Astrocyte of the cerebellum (primary cell): Measurements from ENCODE around the gene ACTR6.

Experiments
- DNase-seq: peaks from one replicate; pipeline ENCODE4 v3.0.0-alpha.2; 2011; ENCODE audit warnings: low read depth
- H3K4me3 ChIP-seq: 2 replicates; pipeline ENCODE4 v1.5.1; 2011; ENCODE audit warnings: mild to moderate bottlenecking, low read depth, low read length, moderate library complexity
- CTCF ChIP-seq: IDR thresholded peaks from 2 replicates; pipeline ENCODE4 v1.5.1; 2012; ENCODE audit warnings: low read length, low read depth, moderate library complexity, mild to moderate bottlenecking; ENCODE audit errors: missing control alignments
- in situ Hi-C: cut with HindIII; loops from 2 replicates; pipeline ENCODE4 v1.10.0; 2017; ENCODE audit warnings: low sequenced_read_pairs

The ACTR6 gene

DNA sequence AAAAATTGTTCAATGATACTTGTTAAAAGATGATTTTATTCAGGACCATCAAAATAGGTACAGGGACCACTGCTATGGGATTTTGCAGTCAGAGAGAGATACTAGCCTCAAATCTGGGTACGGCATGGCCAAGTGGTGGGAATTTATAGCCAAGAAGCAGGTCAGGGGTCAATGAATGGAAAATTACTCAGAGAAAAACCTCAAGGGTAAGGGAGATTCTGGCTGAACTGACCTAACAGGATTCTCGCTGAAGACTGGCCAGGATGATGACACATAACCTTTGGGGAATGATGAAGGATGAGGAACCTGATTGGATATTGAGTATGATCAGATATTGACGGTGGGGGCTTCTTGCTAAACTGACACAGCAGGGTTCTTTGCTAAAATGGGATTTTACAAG, 33.6 kb downstream of the ACTR6 start:
- no peak for TF ChIP-seq CTCF
- in situ Hi-C loops, result no loop called here
- no peak overlapping the region for H3K4me3 ChIP-seq
- DNase-seq, result no peak

DNA sequence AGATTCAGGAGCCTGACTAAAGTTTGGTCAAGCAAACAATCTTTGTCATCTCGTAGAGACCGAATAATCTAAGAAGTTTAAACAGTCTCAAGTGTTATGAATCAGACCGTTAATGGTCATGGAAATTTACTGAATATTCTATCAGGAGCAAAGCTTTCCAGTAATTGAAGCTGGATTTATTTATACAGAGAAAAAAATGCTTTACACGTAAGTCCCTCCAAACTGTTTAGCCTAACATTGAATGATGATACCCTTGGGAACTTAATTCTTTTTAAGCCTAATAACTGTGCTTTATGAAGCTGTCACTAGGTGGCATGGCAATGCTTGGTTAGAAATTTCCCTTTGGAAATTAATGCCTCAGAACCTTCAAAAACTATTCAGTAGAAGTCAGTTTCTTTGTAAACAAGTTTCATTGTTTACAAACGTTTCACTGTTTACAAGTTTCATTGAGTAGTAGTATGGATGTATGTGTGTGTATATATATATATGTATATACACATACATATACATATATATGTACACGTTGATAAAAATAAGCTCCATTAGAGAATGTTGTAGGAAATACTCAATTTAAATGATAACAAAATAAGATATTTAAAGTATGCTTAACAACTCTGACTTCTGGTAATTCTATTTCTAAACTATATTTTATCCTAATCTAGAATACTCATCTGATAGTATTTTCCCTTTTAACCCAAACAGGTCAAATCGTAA, 34.1 kb downstream of the ACTR6 start:
- in situ Hi-C loops, result no loop called here
- peak; percentile 70 for TF ChIP-seq CTCF
- no peak overlapping the region for H3K4me3 ChIP-seq
- peak; percentile 37 for DNase-seq

DNA sequence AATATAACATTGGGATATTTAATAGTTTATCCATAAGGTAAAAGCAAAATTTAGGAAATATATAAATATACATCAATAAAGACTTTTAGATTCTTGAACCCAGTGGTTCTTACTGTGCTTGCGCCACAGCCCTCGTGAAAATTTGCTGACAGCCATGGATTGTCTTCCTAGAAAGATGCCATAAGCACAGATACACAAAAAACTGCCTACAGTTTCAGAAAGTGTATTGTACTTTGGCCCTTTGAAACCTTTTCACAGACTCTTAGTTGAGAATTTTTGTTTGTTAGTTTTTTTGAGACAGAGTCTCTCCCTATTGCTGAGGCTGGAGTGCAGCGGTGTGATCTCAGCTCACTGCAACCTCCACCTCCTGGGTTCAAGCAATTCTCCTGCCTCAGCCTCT, 38.2 kb downstream of the ACTR6 start:
- TF ChIP-seq CTCF, result no peak
- no peak for DNase-seq
- in situ Hi-C loops, result no loop called here
- H3K4me3 ChIP-seq, result no peak overlapping the region

GRCh38 chr12:100239589-100239988, 39.0 kb downstream of the ACTR6 start:
- no peak for DNase-seq
- in situ Hi-C loops, result no loop called here
- TF ChIP-seq CTCF, result no peak
- no peak overlapping the region for H3K4me3 ChIP-seq

DNA sequence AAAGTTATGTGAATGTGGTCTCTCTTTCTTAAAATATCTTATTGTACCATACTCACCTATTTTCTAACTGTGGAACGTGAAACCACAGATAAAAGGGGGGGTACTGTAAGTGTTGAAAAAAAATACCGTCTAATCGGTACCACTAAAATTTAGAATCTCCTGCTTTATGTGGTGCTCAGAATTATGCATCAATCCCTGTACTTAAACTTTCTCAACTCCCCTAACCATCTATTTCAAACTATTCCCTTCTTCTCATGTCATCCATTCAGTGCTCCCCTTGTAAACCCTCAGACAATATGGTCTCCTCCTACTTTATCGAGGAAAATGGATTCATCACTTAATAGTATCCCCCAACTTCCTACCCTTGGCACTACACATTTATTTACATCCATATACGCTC, 42.5 kb downstream of the ACTR6 start:
- in situ Hi-C loops, result no loop called here
- no peak for TF ChIP-seq CTCF
- DNase-seq, result no peak
- H3K4me3 ChIP-seq, result no peak overlapping the region

DNA sequence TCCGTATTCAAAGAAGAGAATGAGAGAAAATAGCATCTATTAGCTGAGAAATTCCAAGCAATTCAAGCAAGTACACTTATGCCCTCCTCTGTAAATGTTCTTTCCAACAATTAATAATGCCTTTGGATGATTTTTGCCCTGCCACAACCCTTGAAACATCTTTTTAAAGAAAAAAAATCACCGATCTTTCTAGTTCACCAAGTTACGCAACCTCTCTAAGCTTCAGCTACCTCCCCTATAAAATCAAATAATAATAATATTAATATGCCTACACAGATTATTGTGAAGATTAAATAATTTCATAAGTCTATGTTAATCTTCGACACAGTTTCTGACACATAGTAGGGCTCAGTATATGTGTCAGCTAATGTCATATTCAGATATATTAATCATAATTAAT, 47.1 kb downstream of the ACTR6 start:
- in situ Hi-C loops, result no loop called here
- no peak for TF ChIP-seq CTCF
- no peak for DNase-seq
- H3K4me3 ChIP-seq, result no peak overlapping the region

DNA sequence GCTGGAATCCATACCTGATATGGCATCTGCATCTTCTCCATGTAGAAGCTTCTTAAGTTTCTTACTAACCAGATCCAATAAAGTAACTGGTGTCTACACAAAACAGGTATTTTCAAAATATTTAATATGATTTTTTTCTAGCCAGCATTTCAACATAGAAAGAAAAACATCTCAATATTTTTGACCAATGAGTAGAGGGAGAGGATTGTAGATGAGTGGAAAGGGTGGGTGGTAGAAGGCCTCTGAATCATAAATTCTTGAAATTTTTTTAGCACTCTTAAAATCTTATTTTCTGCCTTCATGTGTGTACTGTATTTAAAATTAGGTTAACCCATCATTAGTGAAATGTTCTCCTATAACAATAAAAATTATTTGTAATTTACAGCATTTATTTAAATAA, 48.3 kb downstream of the ACTR6 start:
- H3K4me3 ChIP-seq, result no peak overlapping the region
- no peak for TF ChIP-seq CTCF
- DNase-seq, result no peak
- in situ Hi-C loops, result no loop called here
